Right lobe of liver (tissue), 4 donors: ENCODE data around the gene SHISAL2A.

ENCODE experiments used
- POLR2A ChIP-seq: fragments of 450-650 bp; IDR thresholded peaks from one replicate; pipeline ENCODE4 v1.6.1; 2017; ENCODE audit warnings: antibody characterized with exemption, mild to moderate bottlenecking
- TF ChIP-seq, protein P1 (sequence below), 4 donors: fragments of 200-600 bp in 3 of 4; fragments of 450-650 bp in 1 of 4; IDR thresholded peaks; one replicate each; pipeline versions ENCODE4 v1.5.1 to v1.8.0; 2016 to 2022; ENCODE audit warnings: antibody characterized with exemption in 4 of 4, mild to moderate bottlenecking in 2 of 4
- donor health status: DM: no; HTN: no; CAD: no.
- donor health status: DM: no; HTN: no; CAD: no.
- donor health status: DM: no; HTN: yes; CAD: no.

DNA sequence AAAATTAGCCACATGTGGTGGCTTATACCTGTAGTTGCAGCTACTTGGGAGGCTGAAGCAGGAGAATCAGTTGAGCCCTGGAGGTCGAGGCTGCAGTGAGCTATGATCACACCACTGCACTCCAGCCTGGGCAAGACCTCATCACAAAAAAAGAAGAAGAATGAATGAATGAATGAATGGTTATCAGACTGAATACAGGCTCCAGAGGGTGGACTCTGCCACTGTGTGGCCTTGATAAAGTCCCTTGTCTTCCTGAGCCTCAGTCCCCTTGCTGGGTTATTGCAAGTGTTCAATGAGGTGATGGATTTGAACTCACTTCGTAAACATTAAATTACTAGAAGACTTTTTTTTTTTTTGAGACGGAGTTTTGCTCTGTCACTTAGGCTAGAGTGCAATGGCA, 24.7 kb downstream of the SHISAL2A start:
- TF ChIP-seq, protein P1, sequence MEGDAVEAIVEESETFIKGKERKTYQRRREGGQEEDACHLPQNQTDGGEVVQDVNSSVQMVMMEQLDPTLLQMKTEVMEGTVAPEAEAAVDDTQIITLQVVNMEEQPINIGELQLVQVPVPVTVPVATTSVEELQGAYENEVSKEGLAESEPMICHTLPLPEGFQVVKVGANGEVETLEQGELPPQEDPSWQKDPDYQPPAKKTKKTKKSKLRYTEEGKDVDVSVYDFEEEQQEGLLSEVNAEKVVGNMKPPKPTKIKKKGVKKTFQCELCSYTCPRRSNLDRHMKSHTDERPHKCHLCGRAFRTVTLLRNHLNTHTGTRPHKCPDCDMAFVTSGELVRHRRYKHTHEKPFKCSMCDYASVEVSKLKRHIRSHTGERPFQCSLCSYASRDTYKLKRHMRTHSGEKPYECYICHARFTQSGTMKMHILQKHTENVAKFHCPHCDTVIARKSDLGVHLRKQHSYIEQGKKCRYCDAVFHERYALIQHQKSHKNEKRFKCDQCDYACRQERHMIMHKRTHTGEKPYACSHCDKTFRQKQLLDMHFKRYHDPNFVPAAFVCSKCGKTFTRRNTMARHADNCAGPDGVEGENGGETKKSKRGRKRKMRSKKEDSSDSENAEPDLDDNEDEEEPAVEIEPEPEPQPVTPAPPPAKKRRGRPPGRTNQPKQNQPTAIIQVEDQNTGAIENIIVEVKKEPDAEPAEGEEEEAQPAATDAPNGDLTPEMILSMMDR (IDR thresholded peaks at IDR 0.05): no peak
- no peak for TF ChIP-seq POLR2A
